GM12873 (cell line): ENCODE measurements around the gene HSPB7.

Experiments used
- TF ChIP-seq, protein P1 (sequence below): IDR thresholded peaks from 2 replicates; pipeline ENCODE4 v1.5.1; 2012; ENCODE audit warnings: low read depth, mild to moderate bottlenecking, moderate library complexity, low read length, control low read depth; ENCODE audit not compliant: insufficient read depth; ENCODE audit errors: missing control alignments

Gene HSPB7

GRCh38 chr1:16048573-16049189 is 30.8 kb upstream of the HSPB7 start:
- TF ChIP-seq, protein P1, sequence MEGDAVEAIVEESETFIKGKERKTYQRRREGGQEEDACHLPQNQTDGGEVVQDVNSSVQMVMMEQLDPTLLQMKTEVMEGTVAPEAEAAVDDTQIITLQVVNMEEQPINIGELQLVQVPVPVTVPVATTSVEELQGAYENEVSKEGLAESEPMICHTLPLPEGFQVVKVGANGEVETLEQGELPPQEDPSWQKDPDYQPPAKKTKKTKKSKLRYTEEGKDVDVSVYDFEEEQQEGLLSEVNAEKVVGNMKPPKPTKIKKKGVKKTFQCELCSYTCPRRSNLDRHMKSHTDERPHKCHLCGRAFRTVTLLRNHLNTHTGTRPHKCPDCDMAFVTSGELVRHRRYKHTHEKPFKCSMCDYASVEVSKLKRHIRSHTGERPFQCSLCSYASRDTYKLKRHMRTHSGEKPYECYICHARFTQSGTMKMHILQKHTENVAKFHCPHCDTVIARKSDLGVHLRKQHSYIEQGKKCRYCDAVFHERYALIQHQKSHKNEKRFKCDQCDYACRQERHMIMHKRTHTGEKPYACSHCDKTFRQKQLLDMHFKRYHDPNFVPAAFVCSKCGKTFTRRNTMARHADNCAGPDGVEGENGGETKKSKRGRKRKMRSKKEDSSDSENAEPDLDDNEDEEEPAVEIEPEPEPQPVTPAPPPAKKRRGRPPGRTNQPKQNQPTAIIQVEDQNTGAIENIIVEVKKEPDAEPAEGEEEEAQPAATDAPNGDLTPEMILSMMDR, result no peak

- TF ChIP-seq, protein P1, result no peak
These were observed 30.1 kb upstream of the HSPB7 start for GRCh38 chr1:16047791-16048475.

GRCh38 chr1:16046842-16047241 is 29.0 kb upstream of the HSPB7 start:
- TF ChIP-seq, protein P1, result no peak

DNA sequence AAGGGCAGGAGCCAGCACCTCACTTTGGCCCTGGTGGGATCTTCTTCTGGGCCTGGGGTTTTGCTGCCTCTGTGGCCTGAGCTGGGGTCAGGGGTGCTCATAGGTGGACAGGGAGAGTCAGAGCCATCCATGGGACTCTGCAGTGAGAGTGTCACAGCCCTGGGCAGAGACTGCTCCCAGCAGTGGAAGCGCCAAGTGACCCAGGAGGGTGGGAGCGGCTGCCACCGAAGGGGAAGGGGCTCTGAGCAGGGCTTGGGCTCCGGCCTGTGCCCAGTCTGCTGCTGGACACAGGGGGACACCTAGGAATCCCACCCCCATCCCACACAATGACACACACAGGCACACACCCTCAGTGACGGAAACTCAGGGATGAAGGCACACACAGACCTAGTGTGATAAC is 26.1 kb upstream of the HSPB7 start:
- TF ChIP-seq, protein P1, result no peak

DNA sequence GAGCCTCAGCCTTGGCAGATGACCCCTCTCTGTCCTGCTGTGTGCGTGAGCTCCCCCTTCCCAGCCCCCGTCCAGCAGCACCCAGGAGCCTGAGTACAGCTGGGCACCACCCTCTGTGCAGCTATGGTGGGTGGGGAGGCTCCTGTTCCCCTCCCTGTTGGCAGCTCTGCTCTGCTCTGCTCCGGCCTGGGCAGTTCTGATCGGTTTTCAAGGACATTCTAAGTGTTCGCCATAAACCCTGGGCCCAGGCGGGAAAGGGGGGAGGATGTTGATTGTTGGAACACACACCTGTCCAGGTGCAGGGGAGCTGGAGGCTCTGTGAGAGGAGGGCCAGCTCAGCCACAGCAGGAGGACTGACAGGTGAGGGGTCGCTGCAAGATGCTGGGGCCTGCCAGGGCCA is 25.7 kb upstream of the HSPB7 start, which contains the start of gene CLCNKB:
Gene CLCNKB, plus strand, starts transcription at position 262 of the 400 bp plus-strand sequence. CDS start 711 bp downstream, outside the sequence.
- TF ChIP-seq, protein P1, result no peak

- TF ChIP-seq, protein P1, result peak; percentile 11
These were observed 24.3 kb upstream of the HSPB7 start for GRCh38 chr1:16042096-16042495.

GRCh38 chr1:16041200-16041599 is 23.4 kb upstream of the HSPB7 start:
- TF ChIP-seq, protein P1, result no peak
